HAP-1 (cell line): ENCODE data around the gene TMOD3.
"Not testable (repeated sequence)": the region's sequence is repeated elsewhere in the genome, so short reads cannot be mapped to it uniquely, and the experiment has no call there.

Experiments used
- DNase-seq, 2 experiments: peaks; one replicate each; pipeline ENCODE4 v3.0.0-alpha.2; 2016 to 2020; ENCODE audit warnings: low spot score in 2 of 2
- H3K27me3 ChIP-seq: fragments of 250-450 bp; sonication (Bioruptor Pico); 2 replicates; pipeline ENCODE4 v1.5.1; 2020; ENCODE audit warnings: low read depth, mild to moderate bottlenecking, moderate library complexity
- H3K36me3 ChIP-seq: fragments of 250-450 bp; sonication (Bioruptor Pico); replicated peaks from 2 replicates; pipeline ENCODE4 v1.5.1; 2020; ENCODE audit warnings: mild to moderate bottlenecking
- H3K4me1 ChIP-seq: fragments of 250-450 bp; sonication (Bioruptor Pico); 2 replicates; pipeline ENCODE4 v1.5.1; 2020; ENCODE audit warnings: mild to moderate bottlenecking
- H3K4me3 ChIP-seq: fragments of 250-450 bp; sonication (Bioruptor Pico); 2 replicates; pipeline ENCODE4 v1.5.1; 2020; ENCODE audit warnings: mild to moderate bottlenecking, moderate library complexity
- H3K9me3 ChIP-seq: fragments of 250-450 bp; sonication (Bioruptor Pico); 2 replicates; pipeline ENCODE4 v1.5.1; 2020; ENCODE audit warnings: mild to moderate bottlenecking, moderate library complexity
- in situ Hi-C: fragments of 300-500 bp; cut with MboI; formaldehyde crosslinking; loops from 3 replicates; pipeline ENCODE4 v1.14.3; 2020; ENCODE audit warnings: low sequenced_read_pairs, inconsistent platforms, mixed read lengths

TMOD3 gene

DNA sequence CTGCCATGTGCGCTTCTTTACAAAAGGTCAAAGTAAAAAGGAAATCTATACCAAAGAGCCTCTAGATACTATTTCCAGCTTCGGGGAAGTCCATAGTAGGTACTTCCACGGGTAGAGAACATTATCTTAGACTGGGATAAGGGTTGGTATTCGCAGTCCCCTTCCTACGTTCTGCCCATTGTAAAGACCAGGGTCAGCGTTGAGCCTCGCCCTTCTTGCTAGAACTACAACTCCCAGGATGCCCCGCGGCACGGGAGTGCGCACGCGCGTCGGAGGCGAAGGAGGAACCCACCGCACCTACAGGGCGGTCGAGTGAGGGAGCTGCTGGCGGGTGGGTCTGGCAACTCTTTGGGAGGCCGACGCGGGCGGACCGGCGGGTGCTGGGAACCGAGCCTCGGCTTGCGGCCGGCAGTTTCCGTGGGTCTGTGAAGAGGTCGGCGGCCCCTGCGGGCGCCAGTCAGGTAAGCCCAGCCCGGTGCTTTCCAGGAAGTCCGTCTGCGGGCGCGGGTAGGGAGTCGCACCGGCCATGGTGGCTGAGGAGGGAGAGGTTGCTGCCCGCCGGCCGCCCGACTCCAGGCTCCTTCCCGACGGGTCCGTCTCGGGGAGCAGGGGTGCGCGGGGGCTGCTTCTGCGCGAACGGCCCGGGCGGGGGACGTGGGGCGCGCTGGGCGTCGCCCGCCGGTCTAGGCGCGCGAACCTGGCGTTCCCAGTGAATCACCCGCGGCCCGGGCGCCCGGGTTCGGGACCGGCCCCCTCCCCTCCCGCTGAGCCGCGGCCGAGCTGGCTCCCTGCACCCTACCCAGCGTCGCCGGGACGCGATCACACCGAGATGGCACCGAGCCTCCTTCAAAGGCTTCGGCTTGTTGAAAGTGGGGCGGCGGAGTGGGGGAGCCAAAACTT lies at the start of gene TMOD3:
Gene TMOD3 (plus strand): TSS at position 278 of the 900 bp plus-strand sequence. CDS start 33,232 bp downstream, outside the sequence.
- Histone ChIP-seq H3K36me3 (peaks cover 4% of the 10 kb centered on the region), H3K9me3 (no peaks in the 10 kb centered on the region), H3K4me3 (peak within 1 kb of the TSS; percentile 97), H3K27me3 (no peaks in the 10 kb centered on the region), H3K4me1 (peaks cover 13% of the 10 kb centered on the region)
- peak; percentile 87 to 96 for DNase-seq
- in situ Hi-C loops, result no loop called here

DNA sequence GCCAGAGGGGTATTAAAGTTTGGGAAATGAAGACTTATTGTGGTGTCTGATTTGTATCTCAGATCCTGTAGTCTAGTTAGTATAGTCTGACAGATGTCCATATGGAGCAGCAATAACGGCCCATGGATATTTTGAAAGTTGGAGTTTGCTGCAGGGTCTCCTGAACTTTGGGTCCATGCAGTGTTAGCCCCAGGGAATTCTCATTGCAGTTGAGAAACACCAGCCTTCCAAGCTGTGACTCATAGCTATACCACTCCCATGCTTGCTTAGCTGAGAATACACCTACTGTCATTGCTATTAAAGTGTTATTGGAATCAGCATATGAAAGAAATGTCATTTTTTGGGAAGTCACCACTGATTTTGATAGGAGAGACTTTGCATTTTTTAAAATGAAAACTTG lies 48.8 kb upstream of the TMOD3 start:
- peaks cover 4% of the 10 kb centered on the region; the same call in 1 of the 2 replicates for H3K36me3 ChIP-seq
- in situ Hi-C loops, result no loop called here
- no peak for DNase-seq
- no peak overlapping the region for H3K4me3 ChIP-seq
- no peaks in the 10 kb centered on the region for H3K9me3 ChIP-seq
- H3K4me1 ChIP-seq, result no peaks in the 10 kb centered on the region
- H3K27me3 ChIP-seq, result no peaks in the 10 kb centered on the region

DNA sequence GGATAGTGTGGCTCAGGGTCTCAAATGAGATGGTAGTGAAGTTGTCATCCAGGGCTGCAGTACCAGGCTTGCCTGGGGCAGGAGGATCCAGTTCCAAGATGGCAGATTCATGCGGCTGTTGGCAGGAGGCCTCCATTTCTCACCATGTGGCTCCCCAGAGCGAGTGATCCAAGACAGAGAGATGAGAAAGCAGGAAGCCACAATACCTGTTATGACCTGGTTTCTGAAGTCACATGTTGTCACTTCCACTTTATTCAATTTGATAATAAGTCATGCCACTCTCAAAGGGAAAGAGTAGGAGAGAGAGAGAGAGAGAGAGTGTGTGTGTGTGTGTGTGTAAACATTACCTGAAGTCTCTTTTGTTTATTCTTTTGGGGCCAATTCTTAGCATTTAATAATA lies 47.9 kb upstream of the TMOD3 start:
- in situ Hi-C loops, result no loop called here
- Histone ChIP-seq H3K9me3 (no peaks in the 10 kb centered on the region), H3K4me1 (no peaks in the 10 kb centered on the region), H3K36me3 (peaks cover 4% of the 10 kb centered on the region; the same call in 1 of the 2 replicates), H3K4me3 (no peak overlapping the region), H3K27me3 (no peaks in the 10 kb centered on the region)
- DNase-seq, result no peak

DNA sequence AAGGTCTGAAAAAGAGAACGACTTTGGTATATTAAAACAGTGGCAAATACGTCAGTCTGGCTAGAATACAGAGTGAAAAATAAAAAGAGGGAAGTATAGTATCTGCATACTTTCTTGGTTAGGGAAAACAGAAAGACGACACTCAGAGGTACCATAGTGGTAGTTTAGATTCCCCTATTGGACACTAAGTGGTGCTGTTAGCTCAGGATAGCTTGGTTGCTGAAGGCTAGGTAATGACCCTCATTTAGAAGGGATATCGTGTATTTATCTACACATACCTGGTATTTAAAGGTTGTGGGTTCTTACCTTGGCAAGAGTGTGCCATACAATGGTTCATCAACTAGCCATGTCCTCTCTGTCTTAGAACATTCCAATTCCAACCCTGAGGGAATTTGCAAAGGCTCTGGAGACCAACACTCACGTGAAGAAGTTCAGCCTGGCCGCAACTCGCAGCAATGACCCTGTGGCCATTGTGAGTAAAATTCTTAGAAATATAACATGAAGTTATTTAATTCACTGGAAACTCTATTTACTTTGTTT lies 47.0 kb upstream of the TMOD3 start:
- H3K9me3 ChIP-seq, result no peaks in the 10 kb centered on the region
- DNase-seq, result no peak
- in situ Hi-C loops, result no loop called here
- H3K36me3 ChIP-seq, result peaks cover 4% of the 10 kb centered on the region; the same call in 1 of the 2 replicates
- H3K4me3 ChIP-seq, result no peak overlapping the region
- H3K27me3 ChIP-seq, result no peaks in the 10 kb centered on the region
- no peaks in the 10 kb centered on the region for H3K4me1 ChIP-seq

DNA sequence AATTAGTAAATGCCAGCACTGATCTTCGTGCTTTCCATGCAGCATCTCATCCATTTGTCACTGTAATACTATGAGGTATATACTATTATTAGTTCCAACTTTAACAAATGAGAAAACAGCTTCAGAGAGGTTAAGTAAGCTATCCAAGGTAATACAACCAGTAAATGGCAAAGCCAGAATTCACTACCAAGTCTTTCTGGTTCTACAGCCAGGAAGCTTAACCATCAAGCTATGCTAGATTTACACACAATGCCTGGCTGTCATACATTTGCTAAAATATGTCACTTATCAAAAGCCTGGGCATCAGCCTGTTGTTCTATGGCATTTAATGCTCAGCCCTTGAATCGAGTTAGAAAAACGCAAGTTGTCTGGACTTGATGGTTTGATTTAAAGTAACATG lies 45.5 kb upstream of the TMOD3 start:
- Histone ChIP-seq H3K4me3 (no peak overlapping the region), H3K4me1 (no peaks in the 10 kb centered on the region), H3K36me3 (peaks cover 4% of the 10 kb centered on the region; the same call in 1 of the 2 replicates), H3K9me3 (no peaks in the 10 kb centered on the region), H3K27me3 (no peaks in the 10 kb centered on the region)
- in situ Hi-C loops, result no loop called here
- DNase-seq, result no peak

DNA sequence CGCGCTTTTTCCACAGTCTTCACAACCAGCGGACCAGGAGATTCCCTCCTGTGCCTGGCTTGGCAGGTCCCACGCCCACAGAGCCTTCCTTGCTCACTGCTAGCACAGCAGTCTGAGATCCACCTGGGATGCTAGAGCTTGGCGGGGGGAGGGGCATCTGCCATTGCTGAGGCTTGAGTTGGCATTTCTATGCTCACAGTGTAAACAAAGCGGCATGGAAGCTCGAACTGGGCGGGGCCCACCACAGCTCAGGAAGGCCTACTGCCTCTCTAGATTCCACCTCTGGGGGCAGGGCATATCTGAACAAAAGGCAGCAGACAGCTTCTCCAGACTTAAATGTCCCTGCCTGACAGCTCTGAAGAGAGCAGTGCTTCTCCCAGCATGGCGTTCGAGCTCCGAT lies 42.3 kb upstream of the TMOD3 start:
- H3K27me3 ChIP-seq, H3K36me3 ChIP-seq, H3K4me3 ChIP-seq, H3K4me1 ChIP-seq, in situ Hi-C loops, H3K9me3 ChIP-seq: not testable (repeated sequence)
- peak in 1 of 2 experiments; percentile 37 for DNase-seq

DNA sequence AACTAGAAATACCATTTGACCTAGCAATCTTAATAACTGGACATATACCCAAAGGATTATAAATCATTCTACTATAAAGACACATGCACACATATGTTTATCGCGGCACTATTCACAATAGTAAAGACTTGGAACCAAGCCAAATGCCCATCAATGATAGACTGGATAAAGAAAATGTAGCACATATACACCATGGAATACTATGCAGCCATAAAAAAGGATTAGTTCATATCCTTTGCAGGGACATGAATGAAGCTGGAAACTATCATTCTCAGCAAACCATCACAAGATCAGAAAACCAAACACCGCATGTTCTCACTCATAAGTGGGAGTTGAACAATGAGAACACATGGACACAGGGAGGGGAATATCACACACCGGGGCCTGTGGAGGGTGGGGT lies 37.0 kb upstream of the TMOD3 start:
- H3K4me1 ChIP-seq, result peaks cover 16% of the 10 kb centered on the region
- H3K9me3 ChIP-seq, H3K4me3 ChIP-seq, H3K27me3 ChIP-seq, in situ Hi-C loops, H3K36me3 ChIP-seq, DNase-seq: not testable (repeated sequence)

DNA sequence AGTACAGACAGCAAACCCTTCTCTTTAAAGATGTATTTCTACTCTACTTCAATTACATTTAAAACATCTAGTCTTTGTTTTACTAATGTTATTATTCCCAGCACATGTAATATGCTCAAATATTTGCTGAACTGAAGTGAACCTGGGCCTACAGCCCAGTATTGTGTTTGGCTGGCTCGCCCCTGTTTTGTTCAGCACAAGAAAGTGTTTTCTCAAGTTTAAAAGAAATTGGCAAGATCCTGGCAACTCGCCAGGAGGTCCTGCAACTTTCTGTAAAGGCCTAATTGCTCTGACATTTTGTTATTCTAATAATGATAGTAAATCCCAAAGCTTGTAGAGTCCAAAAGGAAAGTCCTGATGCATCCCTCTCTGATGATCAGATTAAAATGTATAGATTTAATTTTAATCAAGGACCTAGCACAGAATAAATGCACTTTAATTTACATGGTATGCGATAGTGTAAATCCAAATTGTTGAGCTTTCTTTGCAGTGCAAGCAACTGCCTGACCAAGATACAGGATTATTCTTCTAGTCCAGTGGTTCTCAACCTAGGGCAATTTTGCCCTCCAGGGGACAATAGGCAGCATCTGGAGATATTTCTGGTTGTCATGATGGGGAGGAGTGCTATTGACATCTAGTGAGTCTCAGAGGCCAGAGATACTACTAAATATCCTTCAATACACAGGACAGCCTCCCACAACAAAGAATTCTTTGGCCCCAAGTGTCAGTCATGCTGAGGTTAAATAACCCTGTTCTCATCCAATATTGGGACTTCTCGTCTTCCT lies 35.7 kb upstream of the TMOD3 start:
- DNase-seq, result peak; percentile 93 to 94
- no peaks in the 10 kb centered on the region for H3K9me3 ChIP-seq
- peaks cover 16% of the 10 kb centered on the region for H3K4me1 ChIP-seq
- no peak overlapping the region for H3K4me3 ChIP-seq
- in situ Hi-C loops, result no loop called here
- H3K27me3 ChIP-seq, result no peaks in the 10 kb centered on the region
- H3K36me3 ChIP-seq, result no peaks in the 10 kb centered on the region

DNA sequence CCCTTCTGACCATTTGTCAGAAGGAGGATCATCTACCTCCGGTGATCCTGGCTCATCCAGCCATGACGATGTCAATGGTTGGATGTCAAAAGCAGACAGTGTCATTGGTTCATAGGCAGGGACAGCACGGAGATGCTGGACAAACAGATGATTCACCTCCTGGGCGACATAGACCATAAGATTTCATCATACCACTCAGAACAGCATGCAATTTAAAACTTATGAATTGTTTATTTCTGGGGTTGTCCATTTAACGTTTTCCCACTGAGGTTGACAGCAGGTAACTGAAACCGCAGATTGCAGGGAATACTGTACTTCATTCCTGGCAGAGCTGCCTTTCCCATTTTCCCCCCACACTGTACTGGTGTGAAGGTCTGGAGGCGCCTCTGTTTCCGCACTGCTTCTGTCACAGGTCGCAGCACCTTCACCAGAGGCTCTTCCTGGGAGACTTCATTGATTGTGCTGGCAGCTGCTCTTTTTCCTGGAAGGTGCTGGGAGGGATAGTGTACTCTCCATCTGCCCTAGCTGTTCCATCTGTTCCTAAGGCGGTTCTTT lies 32.5 kb upstream of the TMOD3 start:
- Histone ChIP-seq H3K27me3 (no peaks in the 10 kb centered on the region), H3K4me3 (no peak overlapping the region), H3K4me1 (peaks cover 19% of the 10 kb centered on the region), H3K36me3 (no peaks in the 10 kb centered on the region), H3K9me3 (no peaks in the 10 kb centered on the region)
- no peak for DNase-seq
- in situ Hi-C loops, result no loop called here

DNA sequence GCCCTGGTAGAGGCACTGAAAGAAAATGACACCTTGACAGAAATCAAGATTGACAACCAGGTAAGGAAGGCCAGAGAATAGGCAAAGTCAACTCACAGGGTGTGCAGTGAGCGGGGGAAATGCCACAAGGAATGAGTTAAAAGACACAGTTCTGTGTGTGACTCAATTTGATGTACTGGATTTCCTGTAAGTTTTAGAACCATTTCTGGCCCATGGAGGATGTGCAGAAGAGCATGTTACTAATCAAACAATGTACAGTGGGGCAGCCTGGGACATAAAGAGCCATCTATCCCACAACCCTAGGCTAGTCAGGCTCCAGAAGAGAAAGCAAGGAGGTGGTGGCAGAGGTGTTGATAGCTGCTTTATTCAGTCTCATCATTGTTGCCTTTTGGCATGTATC lies 31.2 kb upstream of the TMOD3 start:
- Histone ChIP-seq H3K4me3 (no peak overlapping the region), H3K9me3 (no peaks in the 10 kb centered on the region), H3K27me3 (no peaks in the 10 kb centered on the region), H3K4me1 (peaks cover 14% of the 10 kb centered on the region), H3K36me3 (no peaks in the 10 kb centered on the region)
- DNase-seq, result no peak
- in situ Hi-C loops, result no loop called here

DNA sequence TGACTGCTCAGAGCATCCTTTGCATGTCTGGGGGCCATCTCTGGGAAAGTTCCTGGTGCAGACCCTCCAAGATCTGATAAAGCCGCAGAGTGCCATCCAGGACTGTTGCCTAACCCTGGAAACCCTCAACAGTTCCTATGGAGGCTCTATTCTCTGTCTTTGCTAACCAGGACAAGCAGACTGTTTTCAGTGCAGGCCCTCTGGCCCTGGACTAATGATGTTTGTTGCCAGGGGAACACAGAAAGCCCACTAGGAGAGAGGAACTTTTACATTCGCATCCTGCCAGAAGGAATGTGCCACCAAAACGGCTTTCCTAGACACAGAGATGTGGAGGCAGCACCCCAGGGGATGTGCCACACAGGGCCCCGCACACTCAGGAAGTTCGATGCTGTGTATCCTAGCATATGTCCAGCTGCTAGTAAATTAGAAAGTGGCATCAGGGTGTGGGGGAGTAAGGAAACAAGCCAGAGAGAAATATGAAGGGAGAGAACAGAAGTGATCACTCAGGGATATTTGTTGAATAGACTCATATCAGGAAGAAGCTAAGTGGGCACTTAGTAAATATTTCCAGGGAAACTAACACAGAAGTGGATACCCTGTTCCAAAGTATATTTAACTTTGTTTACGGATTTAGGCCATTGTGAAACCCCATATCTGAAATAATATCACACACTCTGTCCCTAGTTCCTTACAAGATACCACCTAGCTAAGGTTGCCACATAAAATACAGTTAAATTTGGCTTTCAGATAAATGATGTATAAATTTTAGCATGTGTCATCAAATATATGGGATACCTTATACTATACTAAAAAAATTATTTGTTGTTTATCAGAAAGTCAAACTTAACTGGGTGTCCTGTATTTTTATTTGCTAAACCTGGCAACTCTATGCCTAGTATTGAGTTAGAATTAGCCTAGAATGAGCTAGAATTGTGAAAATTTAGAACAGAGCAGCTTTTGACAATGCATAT lies 29.9 kb upstream of the TMOD3 start:
- Histone ChIP-seq H3K9me3 (no peaks in the 10 kb centered on the region), H3K27me3 (no peaks in the 10 kb centered on the region), H3K36me3 (no peaks in the 10 kb centered on the region), H3K4me1 (peaks cover 4% of the 10 kb centered on the region), H3K4me3 (no peak overlapping the region)
- DNase-seq, result no peak
- in situ Hi-C loops, result no loop called here

DNA sequence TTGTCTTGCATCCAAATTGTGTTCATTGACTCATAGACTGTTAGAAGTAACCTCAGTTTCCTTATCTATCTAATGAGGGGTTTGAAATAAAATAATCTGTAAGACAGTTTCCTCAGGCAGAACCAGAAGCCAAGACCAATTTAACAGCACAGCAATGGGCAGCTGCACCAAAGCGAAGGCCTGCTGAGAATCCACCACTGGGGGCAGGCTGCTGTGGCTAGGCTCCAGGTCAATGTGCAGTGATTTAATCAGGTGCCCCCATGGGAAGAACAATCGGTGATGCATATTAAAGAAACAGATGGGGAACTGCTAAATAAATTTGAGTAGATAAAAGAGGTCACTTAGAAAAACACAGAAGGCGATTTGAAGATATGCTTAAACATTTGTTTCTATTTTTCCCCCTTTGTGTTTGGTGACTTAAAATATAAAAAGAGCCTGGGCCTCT lies 28.0 kb upstream of the TMOD3 start:
- 0 out of 2 replicates have a peak, but pooled peaks cover 3% of the 10 kb centered on the region for H3K4me1 ChIP-seq
- H3K27me3 ChIP-seq, result no peaks in the 10 kb centered on the region

DNA sequence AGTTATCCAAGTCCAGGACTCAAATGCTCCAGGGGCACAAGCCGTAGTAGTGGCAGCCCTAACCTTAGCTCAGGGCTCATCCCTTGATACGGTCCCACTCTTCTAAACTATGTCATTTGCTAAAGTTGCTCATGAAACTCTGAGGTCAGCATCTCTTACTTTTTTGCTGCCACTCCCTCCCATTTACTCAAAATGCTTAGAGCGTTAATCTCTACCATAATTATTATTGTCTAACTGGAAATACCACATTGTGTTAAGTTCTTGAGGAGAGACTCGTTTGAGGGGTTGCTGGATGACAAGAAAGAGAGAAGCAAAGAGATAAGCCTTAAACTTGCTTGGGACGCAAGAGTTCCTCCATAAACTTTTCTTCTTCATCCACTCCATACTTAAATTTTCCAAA lies 26.9 kb upstream of the TMOD3 start:
- Histone ChIP-seq H3K4me3 (no peak overlapping the region), H3K9me3 (no peaks in the 10 kb centered on the region), H3K4me1 (0 out of 2 replicates have a peak, but pooled peaks cover 3% of the 10 kb centered on the region), H3K36me3 (no peaks in the 10 kb centered on the region), H3K27me3 (no peaks in the 10 kb centered on the region)
- DNase-seq, result no peak
- in situ Hi-C loops, result no loop called here

More for the DNA sequence above, 28.0 kb upstream of the TMOD3 start:
- no peak overlapping the region for H3K4me3 ChIP-seq
- DNase-seq, result peak; percentile 64 to 74
- in situ Hi-C loops, result no loop called here
- no peaks in the 10 kb centered on the region for H3K36me3 ChIP-seq
- no peaks in the 10 kb centered on the region for H3K9me3 ChIP-seq
